ENCODE measurements around the gene BBS7.

GRCh38 chr4:121778991-121779628 is 91.2 kb downstream of the BBS7 start:
- no peak for TF ChIP-seq CSRNP3 (CRISPR knock-in tag; IDR thresholded peaks at IDR 0.05)
- TF ChIP-seq ZNF70 (CRISPR knock-in tag; IDR thresholded peaks at IDR 0.05) = no peak
- no peak for TF ChIP-seq TSHZ2 (CRISPR knock-in tag; IDR thresholded peaks at IDR 0.05)
- TF ChIP-seq ZNF8 (CRISPR knock-in tag; IDR thresholded peaks at IDR 0.05) = no peak
- TF ChIP-seq ZFP3 (CRISPR knock-in tag; IDR thresholded peaks at IDR 0.05) = 0 out of 2 replicates have a peak, but pooled peaks have one; percentile 12
- TF ChIP-seq TCF4 (CRISPR knock-in tag; IDR thresholded peaks at IDR 0.05; ENCODE audit: borderline replicate concordance) = no peak
- TF ChIP-seq, protein P1, sequence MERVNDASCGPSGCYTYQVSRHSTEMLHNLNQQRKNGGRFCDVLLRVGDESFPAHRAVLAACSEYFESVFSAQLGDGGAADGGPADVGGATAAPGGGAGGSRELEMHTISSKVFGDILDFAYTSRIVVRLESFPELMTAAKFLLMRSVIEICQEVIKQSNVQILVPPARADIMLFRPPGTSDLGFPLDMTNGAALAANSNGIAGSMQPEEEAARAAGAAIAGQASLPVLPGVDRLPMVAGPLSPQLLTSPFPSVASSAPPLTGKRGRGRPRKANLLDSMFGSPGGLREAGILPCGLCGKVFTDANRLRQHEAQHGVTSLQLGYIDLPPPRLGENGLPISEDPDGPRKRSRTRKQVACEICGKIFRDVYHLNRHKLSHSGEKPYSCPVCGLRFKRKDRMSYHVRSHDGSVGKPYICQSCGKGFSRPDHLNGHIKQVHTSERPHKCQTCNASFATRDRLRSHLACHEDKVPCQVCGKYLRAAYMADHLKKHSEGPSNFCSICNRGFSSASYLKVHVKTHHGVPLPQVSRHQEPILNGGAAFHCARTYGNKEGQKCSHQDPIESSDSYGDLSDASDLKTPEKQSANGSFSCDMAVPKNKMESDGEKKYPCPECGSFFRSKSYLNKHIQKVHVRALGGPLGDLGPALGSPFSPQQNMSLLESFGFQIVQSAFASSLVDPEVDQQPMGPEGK (CRISPR knock-in tag; IDR thresholded peaks at IDR 0.05; ENCODE audit: borderline replicate concordance) = no peak
- no peak for TF ChIP-seq OSR1 (CRISPR knock-in tag; IDR thresholded peaks at IDR 0.05)
- TF ChIP-seq CREB5 (CRISPR knock-in tag; IDR thresholded peaks at IDR 0.05; ENCODE audit: low read depth) = no peak
- peak; percentile 57; the same call in 1 of the 2 replicates for TF ChIP-seq ZC3H10 (CRISPR knock-in tag; IDR thresholded peaks at IDR 0.05)
